Measurements from ENCODE around the gene DUSP28.

Gene DUSP28

GRCh38 chr2:240585681-240586197 is 25.6 kb downstream of the DUSP28 start:
- no peak for DNase-seq (ENCODE audit: low read depth, low spot score)

DNA sequence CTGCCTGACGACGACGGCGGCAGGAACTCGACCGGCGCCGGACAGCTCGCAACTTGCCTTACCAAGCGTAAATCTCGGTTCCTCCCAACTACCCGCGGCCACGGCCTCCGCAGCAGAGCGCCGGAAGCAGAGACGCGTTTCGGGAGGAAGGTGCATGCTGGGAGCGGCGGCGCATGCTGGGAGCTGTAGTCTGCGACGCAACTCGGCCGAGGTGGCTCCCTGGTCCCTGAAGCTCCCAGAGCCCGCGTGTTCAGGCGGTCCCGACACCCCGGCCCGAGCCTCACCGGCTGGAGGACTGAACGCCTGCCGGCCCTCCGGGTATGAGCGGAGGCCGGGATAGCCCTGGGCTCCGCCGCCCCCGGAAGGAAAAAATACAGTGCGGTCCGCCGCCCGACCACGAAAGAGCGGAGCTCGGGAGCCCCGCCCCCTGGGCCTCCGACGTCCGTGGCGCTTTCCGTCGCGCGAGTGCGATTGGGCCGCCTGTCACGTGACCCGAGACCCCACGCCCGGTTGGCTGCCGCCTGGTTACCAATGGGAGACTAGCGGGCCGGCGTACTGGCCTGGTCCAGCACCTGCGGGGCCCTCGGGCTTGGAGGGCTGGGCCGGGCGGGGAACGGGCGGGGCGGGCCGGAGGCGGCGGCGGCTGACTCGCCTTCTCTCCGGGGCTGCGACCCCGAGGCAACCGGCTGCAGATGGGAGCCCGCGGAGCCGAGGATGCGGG is 26.2 kb downstream of the DUSP28 start, which contains the start of gene CAPN10:
Gene CAPN10 (plus strand): TSS at position 537 of the 721 bp plus-strand sequence. CDS start 178 bp downstream, at position 715.
- DNase-seq (ENCODE audit: low read depth, low spot score), result peak; percentile 67

- DNase-seq (ENCODE audit: low read depth, low spot score), result no peak
These were observed 27.0 kb downstream of the DUSP28 start for GRCh38 chr2:240586919-240587800.

GRCh38 chr2:240588006-240588655 is 28.0 kb downstream of the DUSP28 start:
- DNase-seq (ENCODE audit: low read depth, low spot score), result no peak

DNA sequence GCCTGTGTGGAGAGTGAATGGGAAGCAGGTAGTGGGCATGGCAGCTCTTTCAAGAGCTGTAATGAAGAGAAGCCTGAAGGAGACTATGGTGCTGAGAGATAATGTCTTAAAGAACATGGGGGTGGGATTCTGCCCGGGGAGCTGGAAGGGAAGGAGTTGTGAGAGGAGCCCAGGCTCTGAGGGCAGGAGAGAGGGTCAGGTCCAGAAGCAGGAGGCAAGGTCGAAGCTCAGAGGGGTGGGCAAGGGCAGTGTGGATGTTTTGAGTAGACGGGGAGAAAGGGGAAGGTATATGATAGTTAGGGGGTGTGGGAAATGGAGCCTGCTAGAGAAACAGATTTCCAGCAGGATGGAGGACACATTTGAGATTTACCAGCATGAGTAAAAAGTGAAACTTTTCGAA is 28.5 kb downstream of the DUSP28 start:
- no peak for DNase-seq (ENCODE audit: low read depth, low spot score)

GRCh38 chr2:240589375-240589774 is 29.2 kb downstream of the DUSP28 start:
- no peak for DNase-seq (ENCODE audit: low read depth, low spot score)

DNA sequence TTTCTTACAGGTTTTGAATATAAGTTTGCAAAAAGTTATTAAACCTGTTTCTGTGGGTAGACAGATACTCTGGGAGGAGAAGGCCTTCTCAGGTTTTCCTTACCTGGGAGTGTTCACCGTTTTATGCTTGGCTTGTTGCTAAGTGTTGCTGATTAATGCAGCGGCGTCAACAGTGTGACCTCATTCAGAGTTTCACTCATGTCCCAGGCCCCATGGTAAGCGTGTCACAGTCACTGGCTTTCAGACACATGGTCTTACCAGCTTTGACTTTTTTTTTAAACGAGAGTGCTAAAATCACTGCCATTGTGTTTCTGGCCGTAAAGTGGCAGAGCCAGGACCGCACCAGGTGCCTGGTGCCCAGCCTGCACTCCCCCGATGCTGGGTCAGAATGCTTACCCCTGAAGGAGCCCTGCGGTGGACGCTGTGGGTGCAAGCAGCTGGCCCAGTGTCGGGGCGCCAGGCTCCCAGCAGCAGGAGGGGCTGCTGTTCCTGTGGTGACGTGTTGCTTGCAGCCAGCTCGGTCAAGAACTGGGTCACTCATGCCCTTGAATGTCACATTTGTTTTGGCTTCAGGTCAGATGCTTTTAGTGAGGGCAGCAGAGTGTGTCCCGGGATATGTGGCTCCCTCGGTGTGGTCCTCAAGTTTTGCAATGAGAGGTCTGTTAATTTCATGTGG is 29.8 kb downstream of the DUSP28 start:
- no peak for DNase-seq (ENCODE audit: low read depth, low spot score)

DNA sequence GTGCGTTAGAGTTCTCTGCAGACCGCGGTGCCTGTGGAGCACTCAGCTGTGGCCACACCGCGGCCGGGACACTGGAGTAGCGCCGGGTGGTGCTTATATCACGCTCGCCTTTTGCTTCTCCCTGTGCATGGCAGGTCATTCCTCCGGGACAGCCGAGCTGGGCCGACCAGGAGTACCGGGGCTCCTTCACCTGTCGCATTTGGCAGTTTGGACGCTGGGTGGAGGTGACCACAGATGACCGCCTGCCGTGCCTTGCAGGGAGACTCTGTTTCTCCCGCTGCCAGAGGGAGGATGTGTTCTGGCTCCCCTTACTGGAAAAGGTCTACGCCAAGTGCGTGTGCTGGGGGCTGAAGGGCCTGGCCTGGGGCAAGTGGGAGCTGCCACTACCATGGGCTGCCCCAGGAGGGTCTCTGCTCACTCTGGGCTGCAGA is 30.5 kb downstream of the DUSP28 start:
- DNase-seq (ENCODE audit: low read depth, low spot score), result no peak

GRCh38 chr2:240591226-240591625 is 31.1 kb downstream of the DUSP28 start:
- DNase-seq (ENCODE audit: low read depth, low spot score), result no peak

DNA sequence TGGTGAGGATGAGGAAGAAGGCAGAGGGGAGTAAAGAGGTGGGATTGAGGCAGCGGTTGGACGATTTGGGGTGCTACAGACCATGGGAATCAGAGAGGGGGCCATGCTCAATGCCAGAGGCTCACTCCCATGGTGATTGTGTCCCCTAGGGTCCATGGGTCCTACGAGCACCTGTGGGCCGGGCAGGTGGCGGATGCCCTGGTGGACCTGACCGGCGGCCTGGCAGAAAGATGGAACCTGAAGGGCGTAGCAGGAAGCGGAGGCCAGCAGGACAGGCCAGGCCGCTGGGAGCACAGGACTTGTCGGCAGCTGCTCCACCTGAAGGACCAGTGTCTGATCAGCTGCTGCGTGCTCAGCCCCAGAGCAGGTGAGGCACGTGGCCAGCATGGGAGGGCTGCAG is 31.6 kb downstream of the DUSP28 start:
- no peak for DNase-seq (ENCODE audit: low read depth, low spot score)

DNA sequence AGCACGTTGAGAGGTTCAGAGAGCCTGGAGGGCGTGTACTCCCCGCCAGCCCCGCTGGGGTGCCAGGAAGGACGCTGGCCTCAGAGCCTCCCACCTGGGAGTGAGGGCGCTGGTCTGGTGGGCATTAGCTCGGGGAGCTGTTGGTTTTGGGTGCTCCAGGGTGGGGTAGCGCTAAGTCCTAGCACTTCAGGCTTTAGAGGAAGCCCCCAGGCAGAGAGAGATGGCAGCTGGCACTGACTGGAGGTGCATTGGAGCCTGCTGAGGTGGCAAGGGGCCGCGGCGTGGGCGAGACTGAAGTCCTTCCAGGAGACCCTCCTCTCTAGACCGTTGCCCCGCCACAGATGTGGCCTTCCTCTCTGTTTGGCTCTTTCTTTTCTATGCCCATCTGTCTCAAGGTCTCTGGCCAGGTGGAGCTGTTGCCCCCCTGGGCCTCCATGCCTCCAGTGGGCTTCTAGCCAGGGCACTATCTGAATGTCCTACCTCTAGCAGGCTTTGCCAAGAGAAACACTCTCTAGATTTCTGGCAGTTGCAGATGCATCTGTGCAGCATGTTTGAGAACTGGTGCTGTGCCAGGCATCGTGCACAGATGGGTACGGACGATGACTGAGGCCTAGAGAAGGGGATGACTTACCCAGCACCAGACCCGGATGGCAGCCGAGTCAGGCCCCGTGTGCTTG is 33.0 kb downstream of the DUSP28 start:
- no peak for DNase-seq (ENCODE audit: low read depth, low spot score)

GRCh38 chr2:240593703-240594451 is 33.7 kb downstream of the DUSP28 start:
- DNase-seq (ENCODE audit: low read depth, low spot score), result no peak

DNA sequence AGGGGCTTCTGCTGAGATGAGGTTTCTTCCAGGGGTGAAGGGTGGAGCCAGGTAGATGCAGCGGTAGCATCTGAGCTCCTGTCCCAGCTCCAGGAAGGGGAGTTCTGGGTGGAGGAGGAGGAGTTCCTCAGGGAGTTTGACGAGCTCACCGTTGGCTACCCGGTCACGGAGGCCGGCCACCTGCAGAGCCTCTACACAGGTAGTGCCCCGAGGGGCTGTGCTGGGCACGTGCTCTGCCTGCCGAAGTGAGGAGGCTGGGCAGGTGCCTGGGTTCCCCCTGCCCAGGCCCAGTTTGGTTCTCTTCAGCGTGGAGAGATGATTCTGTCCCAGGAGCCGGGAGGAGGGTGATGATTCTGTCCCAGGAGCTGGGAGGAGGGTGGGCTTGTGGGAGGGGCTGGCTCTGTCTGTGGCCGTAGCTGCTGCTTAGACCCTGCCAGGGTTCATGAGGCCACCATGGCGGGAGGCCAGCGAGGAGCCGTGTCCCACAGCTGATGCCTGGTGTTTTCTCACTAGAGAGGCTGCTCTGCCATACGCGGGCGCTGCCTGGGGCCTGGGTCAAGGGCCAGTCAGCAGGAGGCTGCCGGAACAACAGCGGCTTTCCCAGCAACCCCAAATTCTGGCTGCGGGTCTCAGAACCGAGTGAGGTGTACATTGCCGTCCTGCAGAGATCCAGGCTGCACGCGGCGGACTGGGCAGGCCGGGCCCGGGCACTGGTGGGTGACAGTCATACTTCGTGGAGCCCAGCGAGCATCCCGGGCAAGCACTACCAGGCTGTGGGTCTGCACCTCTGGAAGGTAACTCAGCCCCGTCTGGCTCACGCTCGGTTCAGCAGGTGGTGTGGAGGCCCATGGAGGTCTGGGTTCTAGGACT is 34.6 kb downstream of the DUSP28 start:
- DNase-seq (ENCODE audit: low read depth, low spot score), result no peak

- DNase-seq (ENCODE audit: low read depth, low spot score), result no peak
These were observed 35.4 kb downstream of the DUSP28 start for GRCh38 chr2:240595381-240596079.

GRCh38 chr2:240596080-240596460 is 35.9 kb downstream of the DUSP28 start:
- no peak for DNase-seq (ENCODE audit: low read depth, low spot score)

DNA sequence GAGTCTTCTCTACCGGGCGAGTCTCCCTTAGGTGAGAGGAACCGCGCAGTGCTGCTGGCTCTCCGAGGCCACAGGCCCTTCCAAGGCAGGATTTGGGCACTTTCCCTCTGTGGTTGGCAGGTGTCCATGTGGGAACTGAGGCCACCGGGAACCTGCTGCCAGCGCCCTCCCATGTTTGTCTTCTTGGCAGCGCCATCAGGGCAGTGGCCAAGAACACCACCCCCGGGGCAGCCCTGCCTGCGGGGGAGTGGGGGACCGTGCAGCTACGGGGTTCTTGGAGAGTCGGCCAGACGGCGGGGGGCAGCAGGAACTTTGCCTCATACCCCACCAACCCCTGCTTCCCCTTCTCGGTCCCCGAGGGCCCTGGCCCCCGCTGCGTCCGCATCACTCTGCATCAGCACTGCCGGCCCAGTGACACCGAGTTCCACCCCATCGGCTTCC is 36.4 kb downstream of the DUSP28 start:
- no peak for DNase-seq (ENCODE audit: low read depth, low spot score)

GRCh38 chr2:240597054-240597418 is 36.9 kb downstream of the DUSP28 start:
- DNase-seq (ENCODE audit: low read depth, low spot score), result no peak

DNA sequence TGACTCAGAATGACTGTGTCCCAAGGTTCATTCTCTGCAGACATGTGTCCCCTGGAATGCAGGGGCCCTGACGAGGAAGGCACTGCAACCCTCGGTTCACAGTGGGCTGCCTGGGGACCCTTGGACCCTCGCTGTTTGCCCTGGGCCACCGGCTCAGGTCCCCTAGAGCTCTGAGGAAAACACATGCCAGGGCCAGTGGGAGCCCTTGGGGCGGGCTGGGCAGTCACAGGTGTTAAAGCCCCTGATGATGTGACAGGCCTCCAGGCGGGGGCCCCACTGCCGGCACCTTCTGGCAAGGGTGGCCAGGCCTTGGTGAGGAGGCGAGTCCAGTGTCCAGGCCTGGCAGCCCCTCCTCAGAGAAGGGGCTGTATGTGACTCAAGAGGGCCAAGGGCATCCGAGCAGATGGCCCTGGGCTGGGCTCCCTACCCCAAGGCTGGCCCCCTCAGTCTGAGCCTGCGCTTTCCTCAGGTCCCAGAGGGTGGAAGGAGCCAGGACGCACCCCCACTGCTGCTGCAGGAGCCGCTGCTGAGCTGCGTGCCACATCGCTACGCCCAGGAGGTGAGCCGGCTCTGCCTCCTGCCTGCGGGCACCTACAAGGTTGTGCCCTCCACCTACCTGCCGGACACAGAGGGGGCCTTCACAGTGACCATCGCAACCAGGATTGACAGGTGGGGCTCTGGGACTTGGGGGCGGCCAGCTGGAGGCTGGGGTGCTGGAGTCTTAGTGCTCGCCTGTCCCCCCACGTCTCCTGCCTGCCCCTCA is 37.4 kb downstream of the DUSP28 start:
- DNase-seq (ENCODE audit: low read depth, low spot score), result no peak
